Measurements from ENCODE around the gene ASTN2.

DNA sequence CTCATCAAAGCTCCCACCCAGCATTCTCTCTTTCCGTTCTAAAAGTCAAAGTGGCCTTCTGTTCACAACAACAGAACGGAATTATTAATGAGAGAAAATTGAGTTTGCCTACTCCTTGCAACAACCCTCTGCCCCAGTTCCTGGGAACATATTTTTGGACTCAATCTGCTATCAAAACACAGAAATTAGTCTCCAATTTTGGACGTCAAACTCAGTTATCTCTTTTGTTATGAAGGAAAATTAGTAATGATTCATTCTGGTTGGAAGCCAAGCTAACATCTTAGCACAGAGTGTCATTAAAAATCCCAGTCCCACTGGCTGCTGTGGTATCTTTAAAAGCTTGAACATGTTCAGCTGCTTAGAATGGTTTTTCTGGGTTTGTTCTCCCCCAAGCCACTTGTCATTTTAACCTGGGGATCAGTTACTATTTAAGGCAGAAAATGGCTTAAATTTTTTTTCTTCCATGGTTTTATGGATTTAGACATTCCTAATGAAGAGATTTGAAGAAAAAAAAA lies 384.5 kb downstream of the ASTN2 start:
- TF ChIP-seq CTCF (IDR thresholded peaks at IDR 0.05) (no peak), POLR2A (IDR thresholded peaks at IDR 0.05) (no peak)

Measured in thyroid gland (tissue), 4 donors.